ENCODE results near the gene DCDC2. TPM values are rescaled to one million over a fixed set of nuclear protein-coding genes. Genes with fewer than 3 reads are reported as not detected.
A peak's percentile ranks its signal among the peaks of the same experiment; 100 is the strongest.

Gene DCDC2
- total RNA-seq, 2 experiments from 2014 or later: 0.06 TPM; not detected in 1

DNA sequence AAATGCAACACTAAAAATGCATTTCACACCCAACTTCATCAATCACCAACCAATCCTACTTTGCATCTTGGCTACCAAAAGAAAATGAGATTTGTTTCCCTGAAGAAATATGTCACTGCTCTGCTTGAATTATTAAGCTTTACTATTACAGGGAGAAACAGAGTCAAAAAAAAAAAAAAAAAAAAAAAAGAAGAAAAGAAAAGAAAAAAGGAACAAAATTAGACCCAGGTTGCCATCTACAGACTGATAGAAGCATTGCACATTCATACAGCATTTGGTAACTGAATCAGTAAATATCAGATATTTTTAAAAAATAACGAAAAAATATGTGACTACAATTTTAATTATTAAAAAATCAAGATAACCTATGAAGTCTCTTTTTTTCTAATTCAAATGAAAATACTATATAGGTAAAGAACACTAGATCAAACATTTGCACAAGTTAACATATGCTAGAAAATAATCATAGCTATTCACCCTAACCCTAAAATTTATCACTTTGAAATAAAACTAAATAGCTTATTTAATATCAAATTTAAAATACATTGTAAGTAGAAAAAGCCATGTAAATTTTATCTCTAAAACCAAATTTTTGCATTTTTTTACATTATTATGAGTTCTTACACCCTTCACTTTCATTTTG, 83.3 kb downstream of the DCDC2 start:
- Histone ChIP-seq H4K20me1 (ENCODE audit: insufficient read depth, low read length) (no peaks in the 10 kb centered on the region), H3K4me3 (ENCODE audit: low read depth, low read length, poor library complexity, severe bottlenecking) (no peak overlapping the region), H3K36me3 (ENCODE audit: insufficient read depth, low read length) (no peaks in the 10 kb centered on the region), H3K9me2 (ENCODE audit: insufficient read depth, low read length) (no peaks in the 10 kb centered on the region), H3K27ac (ENCODE audit: low read depth, low read length, poor library complexity, severe bottlenecking) (no peak overlapping the region), H3K79me2 (ENCODE audit: insufficient read depth, low read depth, low read length) (no peaks in the 10 kb centered on the region), H3K9me3 (ENCODE audit: low read length) (no peaks in the 10 kb centered on the region), H2AFZ (ENCODE audit: low read length) (no peak overlapping the region), H3K4me1 (ENCODE audit: insufficient read depth, low read length, poor library complexity, severe bottlenecking) (no peaks in the 10 kb centered on the region), H3K4me2 (ENCODE audit: low read length) (no peak overlapping the region)
- TF ChIP-seq CTCF (conservative IDR thresholded peaks at IDR 0.05; ENCODE audit: low read length) (peak; percentile 81), EZH2phosphoT487 (IDR thresholded peaks at IDR 0.05; ENCODE audit: borderline replicate concordance, low read depth, low read length) (no peak)
- peak; percentile 15 for DNase-seq (ENCODE audit: low spot score)
- ChIA-PET POLR2A (interaction anchor here (0.7 to 0.8 kb wide), 4 partner anchors 10 to 112 kb away, joined by 3 to 4 read pairs (median 4); no protein-coding TSS in a partner anchor), CTCF (ENCODE audit: unreplicated experiment) (no interaction called here)
- intact Hi-C loops (cut with micrococcal nuclease; ENCODE audit: unreplicated experiment): no loop called here
- no TSS peak for BruUV-seq (replicated peaks)

DNA sequence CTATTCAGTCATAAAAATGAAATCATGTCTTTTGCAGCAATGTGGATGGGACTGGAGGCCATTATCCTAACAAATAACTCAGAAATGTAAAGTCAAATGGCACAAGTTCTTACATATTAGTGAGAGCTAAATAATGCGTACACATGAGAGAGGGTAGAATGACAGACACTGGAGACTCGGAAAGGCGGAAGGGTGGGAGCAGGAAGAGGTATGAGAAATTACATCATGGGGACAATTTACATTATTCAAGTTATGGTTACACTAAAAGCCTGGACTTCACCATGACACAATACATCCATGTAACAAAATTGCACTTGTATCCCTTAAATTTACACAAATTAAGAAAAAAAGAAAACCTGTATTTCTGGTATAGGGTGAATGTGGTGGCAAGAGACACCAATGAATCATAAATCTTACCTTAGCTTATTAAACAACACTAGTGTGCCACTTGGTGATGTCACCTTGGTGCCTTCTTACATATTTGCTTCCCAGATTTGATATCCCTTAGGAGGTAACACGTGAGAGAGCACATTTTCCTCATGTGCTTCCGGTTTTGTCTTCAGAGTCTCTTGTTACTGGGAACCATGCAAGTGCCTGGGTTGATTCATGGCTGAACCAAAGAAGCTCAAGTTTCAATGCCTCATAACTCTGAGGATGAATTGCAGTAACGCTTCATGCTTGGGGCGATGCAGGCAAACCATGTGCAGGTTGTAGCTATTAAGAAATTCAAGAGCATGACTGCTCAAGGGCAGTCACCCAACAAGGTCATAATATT, 84.6 kb downstream of the DCDC2 start:
- Histone ChIP-seq H4K20me1 (ENCODE audit: insufficient read depth, low read length) (no peaks in the 10 kb centered on the region), H2AFZ (ENCODE audit: low read length) (no peak overlapping the region), H3K36me3 (ENCODE audit: insufficient read depth, low read length) (no peaks in the 10 kb centered on the region), H3K9me3 (ENCODE audit: low read length) (no peaks in the 10 kb centered on the region), H3K79me2 (ENCODE audit: insufficient read depth, low read depth, low read length) (no peaks in the 10 kb centered on the region), H3K9me2 (ENCODE audit: insufficient read depth, low read length) (no peaks in the 10 kb centered on the region), H3K4me3 (ENCODE audit: low read depth, low read length, poor library complexity, severe bottlenecking) (no peak overlapping the region), H3K4me2 (ENCODE audit: low read length) (no peak overlapping the region), H3K4me1 (ENCODE audit: insufficient read depth, low read length, poor library complexity, severe bottlenecking) (no peaks in the 10 kb centered on the region), H3K27ac (ENCODE audit: low read depth, low read length, poor library complexity, severe bottlenecking) (no peak overlapping the region)
- intact Hi-C loops (cut with micrococcal nuclease; ENCODE audit: unreplicated experiment): no loop called here
- ChIA-PET POLR2A (interaction anchor here (0.6 kb wide), 1 partner anchor 439 kb away, joined by 3 read pairs; no protein-coding TSS in a partner anchor), CTCF (ENCODE audit: unreplicated experiment) (interaction anchor here (0.5 kb wide), 1 partner anchor 10 kb away, joined by 3 read pairs; no protein-coding TSS in a partner anchor)
- BruUV-seq (replicated peaks): no TSS peak
- no peak for DNase-seq (ENCODE audit: low spot score)
- TF ChIP-seq CTCF (conservative IDR thresholded peaks at IDR 0.05; ENCODE audit: low read length): no peak
- TF ChIP-seq EZH2phosphoT487 (IDR thresholded peaks at IDR 0.05; ENCODE audit: borderline replicate concordance, low read depth, low read length): no peak

- Histone ChIP-seq H3K9me2 (ENCODE audit: insufficient read depth, low read length) (no peaks in the 10 kb centered on the region), H3K4me1 (ENCODE audit: insufficient read depth, low read length, poor library complexity, severe bottlenecking) (no peaks in the 10 kb centered on the region), H3K27ac (ENCODE audit: low read depth, low read length, poor library complexity, severe bottlenecking) (no peak overlapping the region), H3K9me3 (ENCODE audit: low read length) (no peaks in the 10 kb centered on the region), H3K36me3 (ENCODE audit: insufficient read depth, low read length) (no peaks in the 10 kb centered on the region), H4K20me1 (ENCODE audit: insufficient read depth, low read length) (no peaks in the 10 kb centered on the region), H2AFZ (ENCODE audit: low read length) (no peak overlapping the region), H3K4me2 (ENCODE audit: low read length) (no peak overlapping the region), H3K4me3 (ENCODE audit: low read depth, low read length, poor library complexity, severe bottlenecking) (no peak overlapping the region), H3K79me2 (ENCODE audit: insufficient read depth, low read depth, low read length) (no peaks in the 10 kb centered on the region)
- DNase-seq (ENCODE audit: low spot score): no peak
- BruUV-seq (replicated peaks): no TSS peak
- ChIA-PET CTCF (ENCODE audit: unreplicated experiment) (no interaction called here), POLR2A (no interaction called here)
- TF ChIP-seq CTCF (conservative IDR thresholded peaks at IDR 0.05; ENCODE audit: low read length) (no peak), EZH2phosphoT487 (IDR thresholded peaks at IDR 0.05; ENCODE audit: borderline replicate concordance, low read depth, low read length) (no peak)
- intact Hi-C loops (cut with micrococcal nuclease; ENCODE audit: unreplicated experiment): no loop called here
These were observed 85.3 kb downstream of the DCDC2 start for GRCh38 chr6:24272553-24272952.
